ENCODE measurements around the gene PYHIN1. TPM values are rescaled to one million over a fixed set of nuclear protein-coding genes. Genes with fewer than 3 reads are reported as not detected.
A peak's percentile ranks its signal among the peaks of the same experiment; 100 is the strongest.

The PYHIN1 gene
- total and polyA plus RNA-seq, 2 of the 4 experiments (the other 2 are of a cell fraction), result not detected

GRCh38 chr1:159014851-159015250 lies 83.5 kb downstream of the PYHIN1 start:
- ATAC-seq (ENCODE audit: low read depth) (no peak), DNase-seq (no peak)
- H3K23ac ChIP-seq (ENCODE audit: low read depth, low read length), result no peak overlapping the region
- H3K18ac ChIP-seq (ENCODE audit: low read depth, low read length), result no peak overlapping the region
- peak overlapping the region in 1 of 2 experiments; percentile 36; a peak in 1 of 4 replicates for H4K8ac ChIP-seq (ENCODE audit: low read depth in 2 of 2, low read length in 2 of 2)
- no peak overlapping the region for H3K14ac ChIP-seq (replicated peaks; ENCODE audit: low read depth, low read length)
- peaks cover 5% of the 10 kb centered on the region; the same call in 1 of the 2 replicates for H3K9me1 ChIP-seq (ENCODE audit: insufficient read depth, low read length)
- no peak overlapping the region; the same call in 1 of the 2 replicates for H4K5ac ChIP-seq (ENCODE audit: low read depth, low read length)
- peaks cover 3 to 31% of the 10 kb centered on the region in 2 experiments for H3K79me1 ChIP-seq (ENCODE audit: low read depth in 1 of 2, low read length in 2 of 2)
- no peak overlapping the region for H3K4me3 ChIP-seq (ENCODE audit: insufficient read depth, low read depth, low read length)
- TF ChIP-seq ELK1 (IDR thresholded peaks at IDR 0.05; ENCODE audit: borderline replicate concordance, low read depth, low read length) (no peak), RFX5 (IDR thresholded peaks at IDR 0.05; ENCODE audit: low read depth, low read length) (no peak), CEBPB (IDR thresholded peaks at IDR 0.05; ENCODE audit: low read depth, low read length) (no peak), CHD1 (IDR thresholded peaks at IDR 0.05; ENCODE audit: low read depth, low read length) (no peak), BHLHE40 (IDR thresholded peaks at IDR 0.05; ENCODE audit: low read depth, low read length) (no peak), POLR2A (IDR thresholded peaks at IDR 0.05; ENCODE audit: low read depth, low read length) (no peak), CTCF (conservative IDR thresholded peaks at IDR 0.05; ENCODE audit: low read depth, low read length) (no peak), MXI1 (IDR thresholded peaks at IDR 0.05; ENCODE audit: borderline replicate concordance, low read depth, low read length) (no peak), RCOR1 (IDR thresholded peaks at IDR 0.05; ENCODE audit: insufficient replicate concordance, low read length) (no peak), MAFK (IDR thresholded peaks at IDR 0.05; ENCODE audit: low read depth, low read length) (no peak), SMC3 (IDR thresholded peaks at IDR 0.05; ENCODE audit: low read depth, low read length) (no peak)
- ChIA-PET POLR2A (ENCODE audit: unreplicated experiment) (no interaction called here), CTCF (no interaction called here)
- peak overlapping the region; percentile 56 for H2AK5ac ChIP-seq (ENCODE audit: low read depth, low read length)
- intact Hi-C loops (cut with micrococcal nuclease) (loop anchor here (5.0 kb wide), 1 partner anchor 37 kb away; no protein-coding TSS in a partner anchor), in situ Hi-C loops (cut with MboI; ENCODE audit: low sequenced_read_pairs) (no loop called here), dilution Hi-C loops (cut with HindIII; ENCODE audit: low sequenced_read_pairs, unreplicated experiment) (no loop called here)
- H2BK20ac ChIP-seq (ENCODE audit: low read depth, low read length), result peak overlapping the region; percentile 43; the same call in 1 of the 2 replicates
- H2BK15ac ChIP-seq (ENCODE audit: low read depth, low read length), result no peak overlapping the region
- peak overlapping the region; percentile 51; the same call in 1 of the 2 replicates for H3K4ac ChIP-seq (ENCODE audit: low read depth, low read length)
- H2BK5ac ChIP-seq (ENCODE audit: low read depth, low read length, poor library complexity, severe bottlenecking), result peak overlapping the region; percentile 56
- BruUV-seq (replicated peaks), result no TSS peak
- H2BK120ac ChIP-seq (ENCODE audit: low read depth, low read length), result peak overlapping the region; percentile 35; the same call in 1 of the 2 replicates
- no peak overlapping the region for H3K4me2 ChIP-seq (ENCODE audit: low read depth, low read length)
- H4K20me1 ChIP-seq (ENCODE audit: insufficient read depth, low read length), result no peaks in the 10 kb centered on the region
- no peaks in the 10 kb centered on the region for H3K27me3 ChIP-seq (ENCODE audit: control insufficient read depth, insufficient read depth, low read length)
- H3K9me3 ChIP-seq (ENCODE audit: control insufficient read depth, insufficient read depth, low read length), result no peaks in the 10 kb centered on the region
- peaks cover 5% of the 10 kb centered on the region; the same call in 1 of the 2 replicates for H3K4me1 ChIP-seq (ENCODE audit: control insufficient read depth, insufficient read depth, low read length)
- H3K27ac ChIP-seq (ENCODE audit: insufficient read depth, low read length), result no peak overlapping the region
- peak overlapping the region; percentile 5; the same call in 1 of the 2 replicates for H4K91ac ChIP-seq (ENCODE audit: insufficient read depth, low read depth, low read length)
- H3K36me3 ChIP-seq (ENCODE audit: control insufficient read depth, insufficient read depth, low read length), result peaks cover 26% of the 10 kb centered on the region
- H2AK9ac ChIP-seq (replicated peaks; ENCODE audit: low read depth, low read length, poor library complexity), result peak overlapping the region; percentile 34
- no peak overlapping the region for H3K56ac ChIP-seq (ENCODE audit: extremely low read depth, insufficient read depth, low read length)
- no CpG with 5 or more reads among the region's 3 CpGs for WGBS, 2 experiments (ENCODE audit: extremely low coverage in 2 of 2, insufficient read length in 1 of 2)
- no peak overlapping the region for H3K9ac ChIP-seq (ENCODE audit: low read depth, low read length)
- no peak overlapping the region for H2AFZ ChIP-seq (replicated peaks; ENCODE audit: low read length, poor library complexity)
